Stimulated activated CD8-positive, alpha-beta memory T cell treated with anti-CD3 and anti-CD28 coated beads, Interleukin-15, amount 100 ng/mL, for 24 hours (primary cell): ENCODE data around the gene FDX1.
A peak's percentile ranks its signal among the peaks of the same experiment; 100 is the strongest.
"Not testable (repeated sequence)": the region's sequence is repeated elsewhere in the genome, so short reads cannot be mapped to it uniquely, and the experiment has no call there.

ENCODE experiments used
- DNase-seq: peaks from one replicate; pipeline ENCODE4 v3.0.0-alpha.2; 2020; ENCODE audit warnings: low read depth

FDX1 gene, protein sequence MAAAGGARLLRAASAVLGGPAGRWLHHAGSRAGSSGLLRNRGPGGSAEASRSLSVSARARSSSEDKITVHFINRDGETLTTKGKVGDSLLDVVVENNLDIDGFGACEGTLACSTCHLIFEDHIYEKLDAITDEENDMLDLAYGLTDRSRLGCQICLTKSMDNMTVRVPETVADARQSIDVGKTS

DNA sequence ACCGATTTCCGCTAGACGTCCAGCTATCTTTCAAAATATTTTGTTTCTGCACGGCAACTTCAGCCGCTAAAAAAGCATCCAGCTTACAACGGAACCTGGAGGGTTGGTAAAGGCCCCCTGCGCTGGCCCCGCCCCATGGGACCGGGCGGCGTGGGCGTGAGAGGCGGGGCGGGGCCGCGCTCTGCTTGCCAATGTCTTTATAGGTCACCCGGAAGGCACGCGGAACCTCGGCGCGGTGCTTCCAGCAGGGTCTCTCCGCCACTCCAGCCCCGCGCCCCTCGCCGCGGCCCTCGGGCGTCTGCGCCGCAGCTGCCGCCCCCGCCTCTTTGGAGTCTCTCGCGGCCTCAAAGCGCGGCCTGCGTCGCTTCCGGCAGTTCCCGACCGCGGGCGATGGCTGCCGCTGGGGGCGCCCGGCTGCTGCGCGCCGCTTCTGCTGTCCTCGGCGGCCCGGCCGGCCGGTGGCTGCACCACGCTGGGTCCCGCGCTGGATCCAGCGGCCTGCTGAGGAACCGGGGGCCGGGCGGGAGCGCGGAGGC, at the start of gene FDX1:
FDX1 (plus strand) TSS at position 218 of the 536 bp plus-strand sequence; CDS start at position 391, 173 bp downstream.
- DNase-seq = peak; percentile 71

DNA sequence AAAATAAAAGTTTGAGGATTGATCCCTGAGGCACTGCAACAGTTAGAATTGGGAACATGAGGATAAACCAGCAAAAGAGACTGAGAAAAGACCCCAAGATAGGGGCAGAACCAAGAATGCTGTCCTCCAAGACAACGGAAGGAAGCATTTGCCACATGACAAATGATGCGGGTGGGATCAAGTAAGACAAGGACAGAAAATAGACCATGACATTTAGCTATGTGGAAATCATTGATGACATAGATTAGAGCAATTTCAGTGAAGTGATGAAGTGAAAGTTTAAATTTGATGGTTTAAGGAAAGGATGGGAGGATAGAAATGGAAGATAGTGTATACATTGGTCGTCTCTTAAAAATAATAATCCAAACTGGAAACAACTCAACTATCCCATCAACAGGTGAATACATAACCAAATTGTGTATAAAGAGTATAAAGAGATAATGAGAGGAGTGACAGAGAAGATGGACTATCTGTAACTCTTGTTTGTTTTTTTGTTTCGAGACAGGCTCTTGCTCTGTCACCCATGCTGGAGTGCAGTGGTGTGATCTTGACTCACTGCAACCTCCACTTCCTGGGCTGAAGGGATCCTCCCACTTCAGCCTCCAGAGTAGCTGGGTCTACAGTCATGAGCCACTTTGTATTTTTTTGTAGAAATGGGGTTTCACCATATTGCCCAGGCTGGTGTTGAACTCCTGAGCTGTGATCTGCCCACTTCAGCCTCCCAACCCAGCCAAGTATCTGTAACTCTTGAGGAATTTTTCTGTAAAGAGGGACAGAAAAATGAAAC, 48.7 kb upstream of the FDX1 start:
- DNase-seq = no peak

GRCh38 chr11:110388231-110388630, 41.5 kb upstream of the FDX1 start:
- not testable (repeated sequence) for DNase-seq

GRCh38 chr11:110389965-110390364, 39.8 kb upstream of the FDX1 start:
- no peak for DNase-seq

DNA sequence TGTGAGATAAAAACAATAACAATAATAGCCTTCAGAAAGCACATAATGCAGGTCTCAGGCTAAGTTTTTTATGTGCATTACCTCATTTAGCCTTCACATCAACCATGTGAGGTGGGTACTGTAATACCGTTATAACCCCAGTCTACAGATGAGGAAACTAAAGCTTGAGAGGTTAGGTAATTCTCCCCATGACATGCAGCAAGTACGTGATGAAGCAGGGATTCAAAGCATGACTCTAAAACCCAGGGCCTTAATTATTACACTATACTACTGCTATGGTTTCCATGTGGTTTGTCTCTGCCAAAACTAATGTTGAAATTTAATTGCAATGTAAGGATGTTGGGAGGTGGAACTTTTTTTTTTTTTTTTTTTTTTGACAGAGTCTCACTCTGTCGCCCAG, 37.7 kb upstream of the FDX1 start:
- DNase-seq = no peak

- not testable (repeated sequence) for DNase-seq
Observed at GRCh38 chr11:110397668-110398286, 32.0 kb upstream of the FDX1 start.

GRCh38 chr11:110403585-110403984, 26.2 kb upstream of the FDX1 start:
- DNase-seq = not testable (repeated sequence)

GRCh38 chr11:110405636-110406035, 24.1 kb upstream of the FDX1 start:
- not testable (repeated sequence) for DNase-seq

GRCh38 chr11:110407315-110407714, 22.4 kb upstream of the FDX1 start:
- no peak for DNase-seq

DNA sequence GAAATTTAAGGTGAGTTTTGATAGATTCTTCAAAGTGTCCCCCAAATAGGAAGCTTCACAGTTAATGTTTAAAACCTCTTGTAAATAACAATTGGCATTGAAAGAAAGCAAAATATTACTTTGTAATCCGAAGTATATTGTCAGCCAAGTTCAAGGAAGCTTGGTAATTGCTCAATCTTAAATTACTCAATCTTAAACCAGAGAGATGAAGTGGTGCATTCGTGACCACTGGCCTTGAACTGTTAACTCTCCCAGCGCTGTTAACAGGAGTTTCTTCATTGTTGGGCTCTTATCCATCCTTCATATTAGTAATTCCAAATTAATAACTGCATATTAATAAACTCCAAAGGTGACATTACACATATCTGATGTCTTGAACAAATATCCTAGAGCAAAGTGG, 20.6 kb upstream of the FDX1 start:
- no peak for DNase-seq

DNA sequence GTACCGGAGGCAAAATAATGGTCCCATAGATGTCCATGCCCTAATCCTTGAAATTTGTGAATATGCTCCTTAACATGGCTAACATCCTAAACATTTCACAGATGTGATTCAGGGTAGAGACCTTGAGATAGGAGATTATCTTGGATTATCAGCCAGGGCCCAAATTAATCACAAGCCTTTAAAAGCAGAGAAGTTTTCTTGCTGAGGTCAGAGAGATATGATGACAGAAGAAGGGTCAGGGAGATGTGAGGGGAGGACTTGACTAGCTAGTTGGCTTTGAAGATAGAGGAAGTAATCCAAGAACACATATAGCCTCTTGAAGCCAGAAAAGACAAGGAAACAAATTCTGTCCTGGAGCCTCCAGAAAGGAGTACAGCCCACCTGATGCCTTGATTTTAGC, 19.1 kb upstream of the FDX1 start:
- no peak for DNase-seq

DNA sequence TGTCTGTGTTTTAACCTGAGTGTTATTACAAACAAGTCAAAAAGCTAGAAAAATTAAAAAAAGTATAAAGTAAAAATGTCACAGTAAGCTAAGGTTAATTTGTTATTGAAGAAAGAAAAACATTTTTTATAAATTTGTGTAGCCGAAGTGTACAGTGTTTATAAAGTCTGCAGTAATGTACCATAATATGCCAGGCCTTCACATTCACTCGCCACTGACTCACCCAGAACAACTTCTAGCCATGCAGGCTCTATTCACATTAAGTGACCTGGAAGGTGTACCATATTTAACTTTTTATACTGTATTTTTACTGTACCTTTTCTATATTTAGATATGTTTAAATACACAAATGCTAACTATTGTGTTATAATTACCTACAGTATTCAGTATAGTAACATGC, 14.7 kb upstream of the FDX1 start:
- DNase-seq = no peak

- DNase-seq = not testable (repeated sequence)
Observed at GRCh38 chr11:110421658-110422057, 8.1 kb upstream of the FDX1 start.

DNA sequence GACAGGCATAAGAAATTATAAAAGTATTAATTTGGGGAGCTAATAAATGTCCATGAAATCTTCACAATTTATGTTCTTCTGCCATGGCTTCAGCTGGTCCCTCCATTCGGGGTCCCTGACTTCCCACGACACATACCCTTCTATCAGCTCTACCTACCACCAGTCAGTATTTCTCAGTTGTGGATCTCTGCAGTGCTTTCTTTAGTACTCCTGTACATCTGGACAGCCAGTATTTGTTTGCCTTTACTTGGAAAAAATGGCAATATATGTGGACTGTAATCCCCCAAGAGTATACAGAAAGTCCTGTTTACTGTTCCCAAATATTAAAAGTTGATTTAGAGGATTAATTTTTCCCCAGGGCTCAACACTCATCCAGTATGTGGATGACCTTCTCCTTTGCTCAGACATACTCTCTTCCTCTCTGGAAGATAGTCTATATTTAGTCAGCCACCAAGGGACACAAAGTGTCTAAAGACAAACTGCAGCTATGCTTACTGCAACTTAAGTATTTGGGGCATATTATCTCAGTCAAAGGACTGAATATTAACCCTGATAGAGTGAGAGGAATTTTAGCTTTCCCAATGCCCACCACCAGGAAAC, 7.3 kb upstream of the FDX1 start:
- no peak for DNase-seq

DNA sequence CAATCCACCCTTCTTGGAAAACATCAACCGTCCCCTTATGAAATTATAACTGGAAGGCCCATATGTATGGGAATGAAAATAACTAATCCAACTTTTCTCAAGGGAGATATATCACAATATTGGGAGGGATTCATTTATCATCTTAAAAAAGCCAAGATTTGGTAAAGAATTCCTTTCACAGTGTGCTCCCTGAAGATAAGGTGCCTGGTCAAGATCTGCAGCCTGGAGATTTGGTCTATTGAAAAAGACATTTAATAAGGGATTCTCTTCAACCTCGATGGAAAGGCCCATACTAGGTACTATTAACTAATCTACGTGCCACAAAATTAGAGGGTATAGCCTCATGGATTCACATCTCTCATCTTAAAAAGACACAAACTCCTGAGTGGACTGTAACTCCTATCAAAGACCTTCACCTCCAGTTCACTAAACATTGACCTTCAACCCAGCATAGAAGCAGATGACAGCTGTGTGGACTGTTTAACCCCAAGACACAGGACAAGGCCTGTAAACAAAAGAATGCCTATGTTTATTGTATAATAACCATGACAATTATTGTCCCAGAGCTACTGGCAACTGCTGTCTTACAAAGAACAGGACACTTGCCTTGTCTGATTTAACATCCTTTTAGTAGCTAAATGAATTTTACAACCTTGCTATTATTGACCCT, 4.8 kb upstream of the FDX1 start:
- no peak for DNase-seq

DNA sequence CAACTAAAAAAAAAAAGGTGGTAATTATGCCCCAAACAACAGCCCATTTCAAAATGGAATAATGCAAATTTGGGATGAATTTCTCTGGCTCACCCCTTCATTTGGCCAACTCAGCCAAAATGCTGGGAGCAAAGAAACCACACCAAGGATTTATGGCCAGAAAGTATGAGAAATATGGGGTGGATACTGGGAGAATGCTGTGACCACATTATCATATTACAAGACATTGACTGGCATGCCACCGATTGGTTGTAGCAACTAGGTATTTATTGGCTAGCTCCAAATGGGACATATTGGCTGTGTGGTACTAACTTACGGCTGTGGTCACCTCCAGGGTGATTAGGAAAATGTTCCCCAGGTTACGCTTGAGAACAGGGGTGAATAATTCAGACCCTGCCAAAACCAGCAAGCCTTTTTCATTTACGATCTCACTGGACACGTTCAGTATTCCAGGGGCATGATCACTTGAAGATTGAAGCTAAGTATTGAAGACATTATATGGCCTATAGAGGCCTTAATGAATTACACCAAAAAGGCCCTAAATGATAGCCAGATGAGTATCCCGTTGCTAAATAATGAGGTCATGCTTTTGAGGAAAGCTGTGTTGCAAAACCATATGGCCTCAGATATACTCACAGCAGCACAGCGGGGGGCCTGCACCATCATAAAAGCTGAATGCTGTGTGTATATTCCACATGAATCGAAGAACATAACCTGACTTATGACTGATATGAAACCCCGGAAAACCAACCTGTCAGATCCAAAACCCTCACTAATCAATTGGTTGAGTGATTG, 3.8 kb upstream of the FDX1 start:
- DNase-seq = no peak

DNA sequence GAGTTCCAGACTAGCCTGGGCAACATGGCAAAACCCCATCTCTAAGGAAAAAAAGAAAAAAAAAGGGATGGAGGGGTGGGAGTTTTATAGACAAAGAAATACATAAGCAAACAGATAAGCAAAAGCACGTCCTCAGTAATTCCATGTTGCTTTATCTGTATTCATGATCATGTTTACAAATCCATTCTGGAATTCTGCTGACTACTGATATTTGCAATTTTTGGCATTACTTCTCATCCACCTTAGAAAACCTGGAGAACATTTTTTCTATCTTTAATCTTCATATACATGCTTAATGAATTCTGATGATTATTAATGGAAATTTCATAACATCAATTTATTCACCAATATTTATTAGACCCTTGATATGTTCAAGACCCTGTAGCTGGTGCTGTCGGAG, 1.7 kb upstream of the FDX1 start:
- DNase-seq = no peak

- no peak for DNase-seq
Observed at GRCh38 chr11:110428956-110429730, 605 bp upstream of the FDX1 start.

GRCh38 chr11:110430267-110431050, 711 bp downstream of the FDX1 start:
- no peak for DNase-seq
